ENCODE data around the gene KCNAB2.

- no peak for TF ChIP-seq POLR2AphosphoS5 (IDR thresholded peaks at IDR 0.05; ENCODE audit: low read depth, low read length)
- TF ChIP-seq TAF1 (IDR thresholded peaks at IDR 0.05; ENCODE audit: borderline replicate concordance, insufficient read depth, low read length), result no peak
- TF ChIP-seq REST (IDR thresholded peaks at IDR 0.05; ENCODE audit: insufficient read depth in 1 of 2, low read depth in 2 of 2, low read length in 2 of 2), result no peak
Observed at GRCh38 chr1:6054596-6054995, 8.9 kb downstream of the KCNAB2 start.

All from PFSK-1 (cell line).